ENCODE results near the gene RPL3. TPM values are rescaled to one million over a fixed set of nuclear protein-coding genes. Genes with fewer than 3 reads are reported as not detected.

Gene RPL3
- total RNA-seq, 1 donor from 2014 or later, result 2,149 TPM

- H3K36me3 Mint-ChIP-seq (ENCODE audit: low read depth, unreplicated experiment), result peaks cover 28% of the 10 kb centered on the region
- no peak overlapping the region for H3K4me3 Mint-ChIP-seq (ENCODE audit: unreplicated experiment)
- H3K9me3 Mint-ChIP-seq (ENCODE audit: unreplicated experiment), result no peaks in the 10 kb centered on the region
- H3K27me3 Mint-ChIP-seq (ENCODE audit: unreplicated experiment), result peaks cover 12% of the 10 kb centered on the region
- TF ChIP-seq, protein P1, sequence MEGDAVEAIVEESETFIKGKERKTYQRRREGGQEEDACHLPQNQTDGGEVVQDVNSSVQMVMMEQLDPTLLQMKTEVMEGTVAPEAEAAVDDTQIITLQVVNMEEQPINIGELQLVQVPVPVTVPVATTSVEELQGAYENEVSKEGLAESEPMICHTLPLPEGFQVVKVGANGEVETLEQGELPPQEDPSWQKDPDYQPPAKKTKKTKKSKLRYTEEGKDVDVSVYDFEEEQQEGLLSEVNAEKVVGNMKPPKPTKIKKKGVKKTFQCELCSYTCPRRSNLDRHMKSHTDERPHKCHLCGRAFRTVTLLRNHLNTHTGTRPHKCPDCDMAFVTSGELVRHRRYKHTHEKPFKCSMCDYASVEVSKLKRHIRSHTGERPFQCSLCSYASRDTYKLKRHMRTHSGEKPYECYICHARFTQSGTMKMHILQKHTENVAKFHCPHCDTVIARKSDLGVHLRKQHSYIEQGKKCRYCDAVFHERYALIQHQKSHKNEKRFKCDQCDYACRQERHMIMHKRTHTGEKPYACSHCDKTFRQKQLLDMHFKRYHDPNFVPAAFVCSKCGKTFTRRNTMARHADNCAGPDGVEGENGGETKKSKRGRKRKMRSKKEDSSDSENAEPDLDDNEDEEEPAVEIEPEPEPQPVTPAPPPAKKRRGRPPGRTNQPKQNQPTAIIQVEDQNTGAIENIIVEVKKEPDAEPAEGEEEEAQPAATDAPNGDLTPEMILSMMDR (IDR thresholded peaks at IDR 0.05; ENCODE audit: unreplicated experiment), result no peak
- peak overlapping the region; percentile 5 for H3K27ac Mint-ChIP-seq (ENCODE audit: unreplicated experiment)
- peaks cover 20% of the 10 kb centered on the region for H3K4me1 Mint-ChIP-seq (ENCODE audit: unreplicated experiment)
- DNase-seq (ENCODE audit: low spot score), result no peak
Observed at GRCh38 chr22:39311592-39312400, 7.6 kb downstream of the RPL3 start.

GRCh38 chr22:39309881-39310714, 9.3 kb downstream of the RPL3 start:
- no peak overlapping the region for H3K4me3 Mint-ChIP-seq (ENCODE audit: unreplicated experiment)
- H3K27me3 Mint-ChIP-seq (ENCODE audit: unreplicated experiment), result peaks cover 12% of the 10 kb centered on the region
- no peak overlapping the region for H3K27ac Mint-ChIP-seq (ENCODE audit: unreplicated experiment)
- H3K9me3 Mint-ChIP-seq (ENCODE audit: unreplicated experiment), result no peaks in the 10 kb centered on the region
- H3K36me3 Mint-ChIP-seq (ENCODE audit: low read depth, unreplicated experiment), result peaks cover 20% of the 10 kb centered on the region
- no peak for DNase-seq (ENCODE audit: low spot score)
- peaks cover 8% of the 10 kb centered on the region for H3K4me1 Mint-ChIP-seq (ENCODE audit: unreplicated experiment)
- TF ChIP-seq, protein P1 (IDR thresholded peaks at IDR 0.05; ENCODE audit: unreplicated experiment), result no peak

GRCh38 chr22:39309364-39309861, 10.0 kb downstream of the RPL3 start:
- TF ChIP-seq, protein P1 (IDR thresholded peaks at IDR 0.05; ENCODE audit: unreplicated experiment), result no peak
- H3K27ac Mint-ChIP-seq (ENCODE audit: unreplicated experiment), result no peak overlapping the region
- H3K27me3 Mint-ChIP-seq (ENCODE audit: unreplicated experiment), result peaks cover 12% of the 10 kb centered on the region
- peaks cover 13% of the 10 kb centered on the region for H3K36me3 Mint-ChIP-seq (ENCODE audit: low read depth, unreplicated experiment)
- peaks cover 6% of the 10 kb centered on the region for H3K4me1 Mint-ChIP-seq (ENCODE audit: unreplicated experiment)
- H3K9me3 Mint-ChIP-seq (ENCODE audit: unreplicated experiment), result no peaks in the 10 kb centered on the region
- no peak for DNase-seq (ENCODE audit: low spot score)
- no peak overlapping the region for H3K4me3 Mint-ChIP-seq (ENCODE audit: unreplicated experiment)

GRCh38 chr22:39308614-39309363, 10.6 kb downstream of the RPL3 start:
- H3K27me3 Mint-ChIP-seq (ENCODE audit: unreplicated experiment), result peaks cover 12% of the 10 kb centered on the region
- H3K27ac Mint-ChIP-seq (ENCODE audit: unreplicated experiment), result no peak overlapping the region
- no peak overlapping the region for H3K4me3 Mint-ChIP-seq (ENCODE audit: unreplicated experiment)
- H3K36me3 Mint-ChIP-seq (ENCODE audit: low read depth, unreplicated experiment), result peaks cover 11% of the 10 kb centered on the region
- H3K9me3 Mint-ChIP-seq (ENCODE audit: unreplicated experiment), result no peaks in the 10 kb centered on the region
- TF ChIP-seq, protein P1 (IDR thresholded peaks at IDR 0.05; ENCODE audit: unreplicated experiment), result no peak
- peaks cover 6% of the 10 kb centered on the region for H3K4me1 Mint-ChIP-seq (ENCODE audit: unreplicated experiment)
- no peak for DNase-seq (ENCODE audit: low spot score)

All from endothelial cell (in vitro differentiated cells).